HT1080 (cell line): ENCODE data around the gene VWA3A. TPM values are rescaled to one million over a fixed set of nuclear protein-coding genes. Genes with fewer than 3 reads are reported as not detected.
"Not testable (repeated sequence)": the region's sequence is repeated elsewhere in the genome, so short reads cannot be mapped to it uniquely, and the experiment has no call there.

Experiments used
- DNase-seq: peaks from one replicate; pipeline ENCODE4 v3.0.0-alpha.2; 2015; ENCODE audit warnings: low read depth
- total RNA-seq: library from RNA; depleted of rRNA; stranded (reverse); fragments of >200 nt; shearing (Covaris generic); gene quantifications from 2 replicates; pipeline ENCODE4 v1.2.3, GENCODE V29; 2014

VWA3A gene
- total RNA-seq, 1 experiment from 2014 or later: not detected

GRCh38 chr16:22132801-22133200 is 40.5 kb downstream of the VWA3A start:
- DNase-seq: no peak

GRCh38 chr16:22138482-22138881 is 46.1 kb downstream of the VWA3A start:
- DNase-seq: no peak

- no peak for DNase-seq
These were observed 46.7 kb downstream of the VWA3A start for GRCh38 chr16:22139008-22139407.

- DNase-seq: no peak
These were observed 47.4 kb downstream of the VWA3A start for GRCh38 chr16:22139732-22140131.

- no peak for DNase-seq
These were observed 49.4 kb downstream of the VWA3A start for GRCh38 chr16:22141767-22142166.

GRCh38 chr16:22144520-22144919 is 52.2 kb downstream of the VWA3A start:
- DNase-seq: no peak

- no peak for DNase-seq
These were observed 55.5 kb downstream of the VWA3A start for GRCh38 chr16:22147853-22148252.

GRCh38 chr16:22151246-22151998 is 59.1 kb downstream of the VWA3A start:
- DNase-seq: no peak

GRCh38 chr16:22152316-22152715 is 60.0 kb downstream of the VWA3A start:
- DNase-seq: no peak

GRCh38 chr16:22153078-22153477 is 60.7 kb downstream of the VWA3A start:
- not testable (repeated sequence) for DNase-seq

GRCh38 chr16:22161401-22161800 is 69.1 kb downstream of the VWA3A start:
- no peak for DNase-seq

GRCh38 chr16:22161999-22162655 is 69.8 kb downstream of the VWA3A start, which contains the start of gene SDR42E2:
SDR42E2 (plus strand) TSS chr16:22162506; CDS start chr16:22165583, 3,077 bp downstream.
- no peak for DNase-seq

GRCh38 chr16:22162656-22163009 is 70.3 kb downstream of the VWA3A start:
- no peak for DNase-seq

- DNase-seq: no peak
These were observed 71.5 kb downstream of the VWA3A start for GRCh38 chr16:22163806-22164205.

- no peak for DNase-seq
These were observed 72.1 kb downstream of the VWA3A start for GRCh38 chr16:22164482-22164881.

- DNase-seq: no peak
These were observed 73.4 kb downstream of the VWA3A start for GRCh38 chr16:22165508-22166285.

GRCh38 chr16:22171953-22172352 is 79.6 kb downstream of the VWA3A start:
- no peak for DNase-seq

GRCh38 chr16:22172642-22173041 is 80.3 kb downstream of the VWA3A start:
- not testable (repeated sequence) for DNase-seq

- no peak for DNase-seq
These were observed 82.3 kb downstream of the VWA3A start for GRCh38 chr16:22174642-22175041.

GRCh38 chr16:22177968-22178930 is 85.9 kb downstream of the VWA3A start:
- no peak for DNase-seq

GRCh38 chr16:22181426-22181825 is 89.1 kb downstream of the VWA3A start:
- DNase-seq: no peak
